HL-60/S4 (cell line): ENCODE data around the gene CTU1.

Experiments used
- in situ Hi-C: fragments of 300-500 bp; cut with MboI; formaldehyde crosslinking; loops from 2 replicates; pipeline ENCODE4 v1.14.3; 2022; ENCODE audit warnings: low sequenced_read_pairs

CTU1 gene

DNA sequence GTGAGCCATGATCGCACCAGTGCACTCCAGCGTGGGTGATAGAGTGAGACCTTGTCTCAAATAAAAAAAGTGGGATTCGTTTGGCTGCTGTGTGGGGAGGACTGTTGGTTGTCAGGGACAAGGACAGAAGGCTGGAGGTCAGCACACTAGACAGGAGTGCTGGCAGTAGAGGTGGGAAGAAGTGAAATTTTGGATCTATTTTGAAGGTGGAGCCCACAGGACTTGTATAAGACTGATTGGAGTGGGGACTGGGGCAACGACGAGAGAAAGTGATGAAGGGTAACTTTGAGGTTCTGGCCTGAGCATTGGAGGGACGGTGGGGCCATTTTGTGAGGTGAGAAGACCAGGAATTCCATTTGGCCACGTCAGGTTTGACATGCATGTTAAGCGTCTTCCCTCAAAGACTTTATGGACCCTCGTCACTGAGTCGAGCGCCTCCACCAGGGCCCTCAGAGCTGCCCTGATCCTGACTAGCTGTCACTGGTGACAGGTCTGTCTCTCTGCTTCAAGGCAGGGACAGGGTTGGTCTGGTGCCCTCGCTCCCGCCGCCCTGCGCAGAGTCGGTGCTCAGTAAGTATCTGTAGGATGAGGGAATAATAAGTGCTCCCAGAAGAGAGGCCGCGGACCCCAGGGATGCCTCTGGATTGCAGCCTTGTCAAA lies 673 bp downstream of the CTU1 start:
- in situ Hi-C loops, result no loop called here

DNA sequence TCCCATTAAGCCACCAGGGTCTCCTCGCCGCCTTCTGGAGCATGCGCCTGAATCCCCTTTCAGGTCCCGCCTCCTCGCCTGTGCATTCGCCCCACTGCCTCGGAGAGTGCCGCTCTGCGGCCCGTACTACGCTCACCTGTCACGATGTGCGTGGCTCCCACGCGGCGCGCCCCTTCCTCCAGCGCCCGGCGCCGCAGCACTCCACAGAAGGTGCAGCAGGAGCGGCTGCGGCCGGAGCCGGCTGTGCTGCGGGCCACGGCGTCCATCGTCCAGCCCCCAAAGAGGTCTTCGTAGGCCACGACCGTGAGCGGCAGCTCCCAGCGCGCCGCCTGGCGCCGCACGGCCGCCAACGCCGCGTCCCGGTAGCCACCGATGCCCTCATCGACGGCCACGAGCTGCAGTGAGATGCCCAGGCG lies 4.3 kb downstream of the CTU1 start:
- in situ Hi-C loops, result no loop called here

- in situ Hi-C loops, result no loop called here
Measured at GRCh38 chr19:51102991-51103390, 5.2 kb downstream of the CTU1 start.

DNA sequence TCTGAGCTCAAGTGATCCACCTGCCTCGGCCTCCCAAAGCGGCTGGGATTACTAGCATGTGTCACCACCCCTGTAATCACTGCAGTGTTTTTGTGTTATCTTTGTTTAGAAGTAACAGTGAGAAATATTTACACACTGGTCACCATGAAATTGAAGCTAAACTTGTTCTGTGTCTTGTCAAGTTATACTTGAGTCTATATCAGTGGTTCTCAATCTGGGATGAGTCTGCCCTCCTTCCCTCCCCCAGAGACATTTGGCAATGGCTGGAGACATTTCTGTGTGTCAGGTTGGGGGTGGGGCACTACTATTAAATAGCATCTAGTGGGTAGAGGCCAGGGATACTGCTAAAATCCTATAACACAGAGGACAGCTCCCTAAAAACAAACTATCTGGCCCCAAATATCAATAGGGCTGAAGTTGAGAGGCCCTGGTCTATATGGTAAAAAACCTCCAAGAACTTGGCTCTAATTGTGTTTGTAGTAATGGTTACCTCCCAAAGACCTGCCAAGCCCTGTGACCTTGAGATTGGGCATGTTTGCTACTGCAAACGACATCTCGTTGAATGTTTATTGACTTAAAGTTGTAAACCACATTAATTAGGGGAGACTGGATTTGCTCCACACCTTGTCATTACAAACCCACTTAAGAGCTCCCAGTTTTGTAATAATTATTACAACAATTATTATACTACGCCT lies 6.9 kb downstream of the CTU1 start:
- in situ Hi-C loops, result no loop called here

GRCh38 chr19:51100601-51101000 lies 7.6 kb downstream of the CTU1 start:
- in situ Hi-C loops, result no loop called here

GRCh38 chr19:51099047-51099382 lies 9.2 kb downstream of the CTU1 start:
- in situ Hi-C loops, result no loop called here

- in situ Hi-C loops, result no loop called here
Measured at GRCh38 chr19:51098365-51099046, 9.7 kb downstream of the CTU1 start.

DNA sequence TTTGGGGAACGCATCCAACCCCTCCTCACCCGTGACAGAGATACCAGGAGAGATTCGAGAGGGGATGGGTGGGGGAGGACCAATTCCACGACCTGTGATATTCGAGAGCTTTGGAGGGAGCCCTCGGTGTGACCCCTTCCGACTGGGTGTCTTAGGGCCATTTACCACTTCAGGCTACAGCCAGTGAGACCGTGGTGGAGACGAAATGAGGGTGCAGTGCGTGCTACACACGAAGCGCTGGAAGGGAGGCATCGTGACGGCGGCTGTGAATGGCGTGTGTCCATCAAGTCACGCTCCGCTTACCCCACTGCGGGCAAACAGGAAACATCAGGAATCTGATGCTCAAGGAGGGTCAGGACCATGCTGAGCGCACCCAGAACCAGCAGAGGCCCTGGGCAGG lies 10.4 kb downstream of the CTU1 start:
- in situ Hi-C loops, result no loop called here

DNA sequence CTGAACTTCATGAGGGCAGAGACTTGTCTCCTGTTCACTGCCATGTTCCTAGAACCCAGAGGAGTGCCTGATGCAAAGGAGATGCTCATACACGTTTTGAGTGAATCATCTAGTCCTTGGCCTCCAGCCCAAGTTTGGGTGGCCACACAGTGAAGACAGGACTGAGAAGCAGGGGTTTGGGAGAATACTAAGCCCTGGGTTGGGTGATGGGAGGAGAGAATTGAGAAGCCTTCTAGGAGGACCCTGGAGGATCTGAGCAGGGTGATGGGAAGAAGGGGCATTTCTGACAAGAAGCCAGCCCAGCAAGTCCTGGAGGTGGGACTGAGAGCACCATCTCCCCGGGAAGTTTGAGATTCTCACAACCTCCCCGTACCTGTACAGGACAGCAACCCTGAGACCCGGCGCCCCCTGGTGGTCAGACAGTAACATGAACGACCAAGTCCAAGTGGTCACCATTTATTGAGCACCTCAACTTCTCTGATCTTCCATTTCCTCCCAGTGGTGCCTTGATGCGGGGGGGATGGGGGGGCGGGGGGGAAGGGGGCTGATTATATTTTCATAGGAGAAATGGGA lies 11.0 kb downstream of the CTU1 start:
- in situ Hi-C loops, result no loop called here

DNA sequence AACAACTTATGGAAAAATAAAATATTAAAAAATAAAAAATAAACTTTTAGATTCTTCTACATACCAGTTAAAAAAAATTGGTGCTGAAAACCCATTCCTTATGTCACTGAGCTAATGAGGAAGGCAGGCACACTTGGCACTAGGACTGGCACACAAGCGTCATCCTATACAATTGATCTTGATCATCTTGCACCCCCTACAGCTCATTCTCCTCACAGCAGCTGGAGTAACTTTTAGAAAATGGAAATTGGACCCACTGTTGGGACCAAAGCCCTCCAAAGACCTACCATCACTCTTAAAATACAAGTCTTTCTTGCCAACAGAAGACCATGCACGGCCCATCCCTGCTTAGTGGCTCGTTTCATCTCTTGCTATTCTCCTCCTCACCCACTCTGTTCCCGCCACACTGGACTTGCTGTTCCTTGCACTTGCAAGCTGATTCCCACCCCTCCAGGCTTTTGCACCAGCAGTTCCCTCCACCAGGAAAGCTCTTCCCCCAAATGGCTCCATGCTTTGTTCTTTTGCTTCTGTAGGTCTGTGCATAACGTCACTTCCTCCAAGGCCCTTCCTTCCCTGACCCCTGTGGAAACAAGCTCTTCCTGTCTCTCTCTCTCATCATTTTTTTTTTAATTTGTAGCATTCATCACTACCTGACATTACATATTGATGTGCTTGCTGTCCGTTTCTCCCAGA lies 11.6 kb downstream of the CTU1 start:
- in situ Hi-C loops, result no loop called here

DNA sequence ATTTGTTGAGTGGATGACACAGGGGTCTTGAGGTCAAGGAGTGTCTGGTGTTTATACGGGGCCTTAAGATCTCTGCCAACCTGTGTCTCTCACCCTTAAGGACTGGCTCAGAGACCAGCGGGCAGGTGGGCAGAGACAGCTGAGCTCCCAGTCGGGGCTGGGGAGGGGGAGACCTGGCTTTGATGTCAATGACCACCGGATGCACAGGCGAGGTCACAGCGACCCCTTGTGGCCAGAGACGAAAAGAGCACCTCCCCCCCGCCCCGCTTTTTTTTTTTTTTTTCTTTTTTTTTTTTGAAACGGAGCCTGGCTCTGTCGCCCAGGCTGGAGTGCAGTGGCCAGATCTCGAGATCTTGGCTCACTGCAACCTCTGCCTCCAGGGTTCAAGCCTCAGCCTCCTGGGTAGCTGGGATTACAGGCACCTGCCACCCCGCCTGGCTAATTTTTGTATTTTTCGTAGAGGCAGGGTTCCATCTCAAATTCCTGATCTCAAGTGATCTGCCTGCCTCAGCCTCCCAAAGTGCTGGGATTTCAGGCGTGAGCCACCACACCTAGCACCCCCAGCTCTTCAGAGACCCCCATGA lies 13.4 kb downstream of the CTU1 start:
- in situ Hi-C loops, result no loop called here

- in situ Hi-C loops, result no loop called here
Measured at GRCh38 chr19:51093510-51094345, 14.5 kb downstream of the CTU1 start.

DNA sequence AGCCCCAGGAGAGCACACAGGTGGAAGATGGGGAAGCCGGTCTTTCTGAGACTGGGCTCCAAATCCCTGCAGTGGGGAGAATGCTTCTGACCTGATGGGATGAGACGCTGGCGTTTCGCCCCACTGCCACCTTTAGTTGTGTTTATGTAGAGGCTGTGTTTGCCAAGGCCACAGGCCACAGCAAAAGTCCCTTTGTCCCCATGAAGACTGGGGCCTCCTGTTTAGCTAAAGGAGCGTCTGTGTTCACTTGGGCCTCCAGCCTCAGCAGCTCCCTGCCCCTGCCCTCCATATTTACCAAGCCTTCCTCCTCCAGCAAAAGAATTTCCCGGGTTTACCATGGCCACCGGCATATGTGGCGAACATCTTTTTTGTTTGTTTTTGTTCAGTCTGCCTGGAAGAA lies 15.1 kb downstream of the CTU1 start:
- in situ Hi-C loops, result no loop called here

DNA sequence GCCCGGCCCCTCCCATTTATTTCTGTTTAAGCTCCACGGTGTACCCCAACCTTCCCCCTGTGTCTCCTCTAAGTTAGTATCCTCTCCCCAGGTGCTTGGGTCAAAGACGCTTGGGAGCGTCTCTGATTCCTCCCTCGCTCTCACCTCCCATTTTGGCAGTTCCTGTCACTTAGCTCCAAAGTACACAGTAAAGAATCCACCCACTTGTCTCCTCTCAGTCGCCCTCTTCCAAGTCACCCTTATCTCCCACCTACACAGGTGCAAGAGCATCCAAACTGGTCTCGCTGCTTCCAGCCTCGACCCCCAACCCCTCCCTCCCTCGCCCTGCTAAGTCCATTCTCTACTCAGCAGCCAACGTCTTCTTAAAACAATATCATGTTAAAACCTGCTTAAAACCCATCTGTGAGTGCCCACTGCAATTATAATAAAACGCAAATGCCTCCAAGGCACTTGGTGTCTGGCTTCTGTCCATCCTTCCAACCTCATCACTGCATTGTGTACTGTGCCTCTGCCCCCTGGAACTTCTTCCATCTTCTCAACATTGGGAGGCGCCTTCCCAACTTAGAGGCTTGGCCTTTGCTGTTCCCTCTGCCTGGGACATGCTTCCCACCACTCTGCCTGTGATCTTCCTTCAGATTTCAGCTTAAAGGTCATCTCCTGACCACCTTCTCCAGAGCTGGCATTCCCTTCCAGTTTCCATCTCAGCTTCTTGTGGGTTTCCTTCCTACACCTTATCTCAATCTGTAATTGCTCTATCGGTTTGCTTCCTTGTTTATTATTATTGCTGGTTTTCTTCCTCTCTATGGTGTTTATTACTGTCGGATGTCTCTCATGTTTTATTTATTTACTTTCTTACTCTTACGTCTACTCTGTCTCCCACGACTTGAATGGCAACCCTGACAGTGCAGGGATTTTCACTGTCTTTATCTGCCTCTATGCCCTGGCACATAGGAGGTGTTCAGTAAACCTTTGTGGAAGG lies 16.0 kb downstream of the CTU1 start:
- in situ Hi-C loops, result no loop called here

DNA sequence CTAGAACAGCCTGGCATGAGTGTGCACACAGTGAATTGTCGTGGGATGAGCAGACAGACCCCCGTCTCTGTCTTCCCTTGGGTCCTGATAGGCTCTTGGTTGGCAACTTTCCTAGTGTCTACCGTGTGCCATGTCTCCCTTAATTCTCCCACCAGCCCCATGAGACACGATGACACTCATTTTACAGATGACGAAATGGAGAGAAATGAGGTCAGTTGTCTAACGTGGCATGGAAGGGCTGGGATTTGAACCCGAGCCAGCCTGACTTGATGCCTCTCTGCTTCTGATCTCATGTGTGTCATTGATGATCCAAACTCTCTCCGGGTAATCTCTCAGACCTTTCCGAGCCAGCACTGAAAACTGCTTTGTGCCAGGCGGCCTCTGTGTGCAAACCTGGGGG lies 17.1 kb downstream of the CTU1 start:
- in situ Hi-C loops, result no loop called here

DNA sequence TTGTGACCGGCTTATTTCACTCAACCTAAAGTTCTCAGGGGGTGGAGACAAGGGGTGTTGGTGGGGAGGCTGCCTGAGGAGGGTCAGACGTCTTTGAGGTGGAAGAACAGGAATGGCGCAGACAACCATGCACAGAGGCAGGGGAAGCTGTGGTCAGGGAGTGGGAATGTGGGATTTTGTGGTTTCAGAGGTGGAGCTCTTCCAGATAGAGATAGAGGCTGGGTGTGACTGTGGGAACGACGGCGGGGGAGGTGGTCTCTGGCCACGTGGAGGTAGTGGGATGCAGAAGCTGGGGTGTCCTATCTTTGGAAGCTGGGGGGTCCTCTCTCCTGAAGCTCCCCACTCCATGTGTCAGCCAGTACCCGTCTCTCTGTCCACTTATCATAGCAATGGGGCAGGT lies 17.7 kb downstream of the CTU1 start:
- in situ Hi-C loops, result no loop called here

- in situ Hi-C loops, result no loop called here
Measured at GRCh38 chr19:51089786-51090185, 18.4 kb downstream of the CTU1 start.

DNA sequence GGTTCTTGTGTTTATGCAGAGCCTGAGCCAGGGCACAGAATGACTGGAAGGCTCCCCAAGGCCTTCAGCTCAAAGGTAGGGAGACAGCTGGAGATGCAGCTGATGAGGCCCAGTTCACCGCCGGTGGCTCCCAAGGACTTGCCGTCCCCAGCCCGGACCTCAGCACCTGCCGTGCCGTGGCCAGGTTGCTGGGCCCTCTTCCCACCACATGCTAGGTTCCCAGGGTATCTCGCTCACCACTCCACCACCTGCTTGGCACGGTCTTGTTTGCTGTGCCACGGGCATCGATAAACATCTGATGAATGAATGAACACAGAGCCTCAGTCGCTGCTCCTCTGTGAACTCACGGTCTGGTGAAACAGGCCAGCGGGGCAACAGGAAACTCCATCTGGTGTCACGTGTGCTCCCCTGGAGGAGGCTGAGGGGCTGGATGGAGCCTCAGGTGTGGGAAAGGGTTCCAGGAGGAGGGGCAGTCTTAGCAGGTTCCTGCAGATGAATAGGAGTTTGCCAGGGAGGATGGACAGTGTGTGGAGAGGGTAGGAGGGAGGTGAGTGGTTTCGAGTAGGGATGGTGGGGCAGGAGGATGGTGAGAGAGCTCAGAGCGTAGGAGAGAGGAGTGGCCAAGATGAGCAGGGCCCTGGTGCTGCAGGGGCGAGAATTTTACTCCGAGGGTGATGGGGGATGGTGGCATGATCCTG lies 21.9 kb downstream of the CTU1 start:
- in situ Hi-C loops, result no loop called here
